GM12878 (cell line): ENCODE measurements around the gene SBF1. TPM values are rescaled to one million over a fixed set of nuclear protein-coding genes. Genes with fewer than 3 reads are reported as not detected.

ENCODE experiments used
- ATF7 ChIP-seq: fragments of 450-650 bp; IDR thresholded peaks from 2 replicates; pipeline ENCODE4 v1.6.1; 2016; ENCODE audit warnings: low read depth, mild to moderate bottlenecking
- BMI1 ChIP-seq: fragments of 450-650 bp; IDR thresholded peaks from 2 replicates; pipeline ENCODE4 v1.6.1; 2016; ENCODE audit warnings: mild to moderate bottlenecking, moderate library complexity, borderline replicate concordance
- CBX5 ChIP-seq: sonication (generic); IDR thresholded peaks from 2 replicates; pipeline ENCODE4 v1.6.1; 2016; ENCODE audit warnings: low read depth, moderate library complexity, mild to moderate bottlenecking, inconsistent platforms
- CREB1 ChIP-seq: IDR thresholded peaks from 2 replicates; pipeline ENCODE4 v1.6.1; 2012; ENCODE audit warnings: low read depth, mild to moderate bottlenecking, inconsistent platforms
- CREM ChIP-seq: IDR thresholded peaks from 2 replicates; pipeline ENCODE4 v1.6.1; 2014; ENCODE audit warnings: antibody characterized with exemption, low read depth
- DPF2 ChIP-seq: fragments of 450-650 bp; IDR thresholded peaks from 2 replicates; pipeline ENCODE4 v1.6.1; 2017; ENCODE audit warnings: mild to moderate bottlenecking
- EP300 ChIP-seq, 2 experiments: fragments of 150-350 bp in 1 of 2; IDR thresholded peaks; 2 replicates each; pipeline ENCODE4 v1.6.1; 2011 to 2012; ENCODE audit warnings: low read depth in 2 of 2, low read length in 2 of 2, borderline replicate concordance in 1 of 2, improper control_type of control experiment in 1 of 2, inconsistent platforms in 1 of 2; ENCODE audit not compliant: control insufficient read depth in 1 of 2
- ETV6 ChIP-seq, 2 experiments: fragments of 450-650 bp in 1 of 2; IDR thresholded peaks in 1 of 2; conservative IDR thresholded peaks in 1 of 2; 2 replicates each; pipeline ENCODE4 v1.6.1; 2014; ENCODE audit warnings: antibody characterized with exemption in 1 of 2, borderline replicate concordance in 1 of 2, low read depth in 1 of 2, mild to moderate bottlenecking in 1 of 2, moderate library complexity in 1 of 2
- GATAD2B ChIP-seq: fragments of 450-650 bp; conservative IDR thresholded peaks from 2 replicates; pipeline ENCODE4 v1.6.1; 2017; ENCODE audit warnings: low read depth, mild to moderate bottlenecking, moderate library complexity
- IKZF1 ChIP-seq: fragments of 450-650 bp; conservative IDR thresholded peaks from 2 replicates; pipeline ENCODE4 v1.6.1; 2017; ENCODE audit warnings: antibody characterized with exemption, mild to moderate bottlenecking
- IRF4 ChIP-seq: IDR thresholded peaks from 2 replicates; pipeline ENCODE4 v1.6.1; 2011; ENCODE audit warnings: low read depth, low read length
- MAX ChIP-seq: IDR thresholded peaks from 2 replicates; pipeline ENCODE4 v1.6.1; 2012; ENCODE audit warnings: low read depth, low read length, improper control_type of control experiment
- MEF2A ChIP-seq: IDR thresholded peaks from 2 replicates; pipeline ENCODE4 v1.6.1; 2011; ENCODE audit warnings: low read depth, mild to moderate bottlenecking, low read length, moderate library complexity; ENCODE audit not compliant: insufficient read depth
- MLLT1 ChIP-seq: fragments of 450-650 bp; IDR thresholded peaks from 2 replicates; pipeline ENCODE4 v1.6.1; 2016; ENCODE audit warnings: mild to moderate bottlenecking
- MTA2 ChIP-seq: fragments of 450-650 bp; IDR thresholded peaks from 2 replicates; pipeline ENCODE4 v1.6.1; 2016; ENCODE audit warnings: low read depth, mild to moderate bottlenecking, moderate library complexity
- MTA3 ChIP-seq: IDR thresholded peaks from 2 replicates; pipeline ENCODE4 v1.6.1; 2012; ENCODE audit warnings: low read length, inconsistent platforms, borderline replicate concordance
- POLR2A ChIP-seq: IDR thresholded peaks from 2 replicates; pipeline ENCODE4 v1.6.1; 2011; ENCODE audit warnings: low read depth, mild to moderate bottlenecking, low read length
- RFX5 ChIP-seq: IDR thresholded peaks from 2 replicates; pipeline ENCODE4 v1.6.1; 2011; ENCODE audit warnings: low read depth, low read length, improper control_type of control experiment
- STAT3 ChIP-seq: IDR thresholded peaks from 2 replicates; pipeline ENCODE4 v1.6.1; 2011; ENCODE audit warnings: low read depth, low read length, improper control_type of control experiment
- TBL1XR1 ChIP-seq: IDR thresholded peaks from 2 replicates; pipeline ENCODE4 v1.6.1; 2012; ENCODE audit warnings: low read depth, low read length, improper control_type of control experiment
- TCF3 ChIP-seq: IDR thresholded peaks from 2 replicates; pipeline ENCODE4 v1.6.1; 2012; ENCODE audit warnings: low read depth, mild to moderate bottlenecking, low read length, borderline replicate concordance; ENCODE audit not compliant: insufficient read depth
- YY1 ChIP-seq: IDR thresholded peaks from 2 replicates; pipeline ENCODE4 v1.6.1; 2011; ENCODE audit warnings: low read depth, mild to moderate bottlenecking, low read length
- polyA plus RNA-seq, 11 experiments: library from polyadenylated mRNA; depleted of rRNA in 4 of 11; unstranded in 6 of 11; stranded (reverse) in 5 of 11; fragments of >200 nt; fragmentation: Nextera tagmentation in 4 of 11; fragmentation: Illumina TruSeq in 1 of 11; extraction: Ambion mirVana in 4 of 11; extraction: Trizol in 1 of 11; gene quantifications; 1 replicate in 1 of 11; 2 replicates in 10 of 11; pipeline versions ENCODE4 v1.2.1 to v1.2.3, GENCODE V29; 2011 to 2016; ENCODE audit warnings: inconsistent platforms in 2 of 11, missing spikeins in 2 of 11, low read depth in 1 of 11
- total RNA-seq, 4 experiments: library from RNA; depleted of rRNA in 3 of 4; stranded (reverse); fragments of >200 nt in 3 of 4; fragmentation: Illumina TruSeq in 1 of 4; extraction: Trizol in 1 of 4; gene quantifications; 2 replicates each; pipeline versions ENCODE4 v1.2.1 to v1.2.3, GENCODE V29; 2013 to 2021
- TF ChIP-seq, protein P1 (sequence below): fragments of 450-650 bp; IDR thresholded peaks from 2 replicates; pipeline ENCODE4 v1.6.1; 2016; ENCODE audit warnings: mild to moderate bottlenecking
- TF ChIP-seq, protein P2 (sequence below): IDR thresholded peaks from 2 replicates; pipeline ENCODE4 v1.6.1; 2011; ENCODE audit warnings: borderline replicate concordance, low read depth, mild to moderate bottlenecking, moderate library complexity, low read length; ENCODE audit not compliant: insufficient read depth, poor library complexity, severe bottlenecking

SBF1 gene
- total and polyA plus RNA-seq, 10 of the 15 experiments (the other 5 are each of a cell fraction or from before 2014, with no cell fraction given): 0.23 to 95.0 (median 17.8) TPM

DNA sequence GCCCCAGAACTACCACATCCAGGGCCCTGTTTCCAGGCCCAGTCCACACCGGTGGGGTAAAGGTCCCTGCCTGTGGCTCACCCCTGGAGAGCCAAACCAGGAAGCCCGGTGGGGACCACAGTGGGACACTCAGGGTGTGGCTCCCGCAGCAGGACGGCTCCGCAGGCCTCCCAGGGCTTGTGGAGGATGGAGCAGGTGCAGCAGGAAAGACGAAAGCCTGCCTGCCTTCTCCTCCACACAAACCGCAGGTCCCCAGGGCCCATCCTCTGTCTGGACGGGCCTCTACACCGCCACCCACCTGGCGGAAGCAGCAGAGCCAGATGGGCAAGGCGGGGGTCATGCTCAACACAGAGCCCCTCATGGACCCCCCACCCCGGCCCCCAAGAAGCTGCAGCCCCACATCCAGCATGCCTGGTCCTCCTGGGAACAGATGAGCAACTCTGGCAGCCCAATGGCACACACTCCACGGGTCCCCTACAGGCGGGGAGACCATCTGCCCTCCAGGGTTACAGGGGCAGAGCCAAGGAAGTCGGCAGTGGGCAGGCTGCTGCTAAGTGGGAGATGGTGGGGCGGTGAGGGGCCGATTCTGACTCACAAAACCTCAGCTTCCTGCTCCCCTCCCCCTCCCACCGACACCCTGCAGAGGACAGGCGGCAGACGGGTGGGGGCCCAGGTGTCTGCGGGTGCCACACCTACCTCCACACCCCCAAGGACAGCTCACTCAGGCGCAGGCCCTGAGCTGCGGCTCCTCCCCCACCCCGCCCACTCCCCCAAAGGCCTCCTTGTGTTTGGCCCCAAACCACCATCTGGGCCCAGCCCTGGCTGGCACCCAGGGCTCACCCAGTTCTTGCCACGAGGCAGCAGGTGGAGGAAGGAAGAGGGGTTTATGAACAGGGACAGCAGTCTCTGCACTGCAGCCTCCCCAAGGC is 5.2 kb downstream of the SBF1 start (continued):
- TF ChIP-seq, protein P1, sequence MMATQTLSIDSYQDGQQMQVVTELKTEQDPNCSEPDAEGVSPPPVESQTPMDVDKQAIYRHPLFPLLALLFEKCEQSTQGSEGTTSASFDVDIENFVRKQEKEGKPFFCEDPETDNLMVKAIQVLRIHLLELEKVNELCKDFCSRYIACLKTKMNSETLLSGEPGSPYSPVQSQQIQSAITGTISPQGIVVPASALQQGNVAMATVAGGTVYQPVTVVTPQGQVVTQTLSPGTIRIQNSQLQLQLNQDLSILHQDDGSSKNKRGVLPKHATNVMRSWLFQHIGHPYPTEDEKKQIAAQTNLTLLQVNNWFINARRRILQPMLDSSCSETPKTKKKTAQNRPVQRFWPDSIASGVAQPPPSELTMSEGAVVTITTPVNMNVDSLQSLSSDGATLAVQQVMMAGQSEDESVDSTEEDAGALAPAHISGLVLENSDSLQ: no peak
- TF ChIP-seq RFX5 (peak; percentile 46; the same call in 1 of the 2 replicates), CBX5 (no peak), CREM (peak; percentile 78; the same call in 1 of the 2 replicates), EP300 (IDR thresholded peaks at IDR 0.05; ENCODE audit: borderline replicate concordance in 1 of 2, control insufficient read depth in 1 of 2, low read depth in 2 of 2, low read length in 2 of 2) (peak; percentile 47 to 63; a peak in 3 of 4 replicates), MLLT1 (peak; percentile 69), DPF2 (peak; percentile 84), IKZF1 (peak; percentile 73), MTA2 (peak; percentile 57; the same call in 1 of the 2 replicates), ETV6 (conservative IDR thresholded peaks at IDR 0.05 in 1 of 2, IDR thresholded peaks at IDR 0.05 in 1 of 2; ENCODE audit: borderline replicate concordance in 1 of 2, low read depth in 1 of 2) (peak in 1 of 2 experiments; percentile 69; a peak in 2 of 4 replicates), MEF2A (0 out of 2 replicates have a peak, but pooled peaks have one; percentile 43), IRF4 (peak; percentile 36; the same call in 1 of the 2 replicates), GATAD2B (peak; percentile 72; the same call in 1 of the 2 replicates), YY1 (0 out of 2 replicates have a peak, but pooled peaks have one; percentile 26), TBL1XR1 (peak; percentile 63; the same call in 1 of the 2 replicates), ATF7 (peak; percentile 62), TCF3 (peak; percentile 99), MTA3 (no peak; the same call in 1 of the 2 replicates), BMI1 (no peak), STAT3 (no peak), POLR2A (peak; percentile 69), CREB1 (peak; percentile 62; the same call in 1 of the 2 replicates), MAX (0 out of 2 replicates have a peak, but pooled peaks have one; percentile 11)
- TF ChIP-seq, protein P2, sequence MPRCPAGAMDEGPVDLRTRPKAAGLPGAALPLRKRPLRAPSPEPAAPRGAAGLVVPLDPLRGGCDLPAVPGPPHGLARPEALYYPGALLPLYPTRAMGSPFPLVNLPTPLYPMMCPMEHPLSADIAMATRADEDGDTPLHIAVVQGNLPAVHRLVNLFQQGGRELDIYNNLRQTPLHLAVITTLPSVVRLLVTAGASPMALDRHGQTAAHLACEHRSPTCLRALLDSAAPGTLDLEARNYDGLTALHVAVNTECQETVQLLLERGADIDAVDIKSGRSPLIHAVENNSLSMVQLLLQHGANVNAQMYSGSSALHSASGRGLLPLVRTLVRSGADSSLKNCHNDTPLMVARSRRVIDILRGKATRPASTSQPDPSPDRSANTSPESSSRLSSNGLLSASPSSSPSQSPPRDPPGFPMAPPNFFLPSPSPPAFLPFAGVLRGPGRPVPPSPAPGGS: peak; percentile 63
